ENCODE measurements around the gene PTCD2.

Gene PTCD2

GRCh38 chr5:72324189-72324825, 4.1 kb downstream of the PTCD2 start:
- in situ Hi-C loops (cut with HindIII; ENCODE audit: low pct_ligation_motif_present, low sequenced_read_pairs), result no loop called here
- no peak for DNase-seq
- Histone ChIP-seq H3K4me3 (ENCODE audit: low read depth, low read length) (no peak overlapping the region), H3K27me3 (replicated peaks) (no peaks in the 10 kb centered on the region), H3K27ac (no peak overlapping the region), H3K36me3 (replicated peaks) (peaks cover 15% of the 10 kb centered on the region)
- TF ChIP-seq, protein P1, sequence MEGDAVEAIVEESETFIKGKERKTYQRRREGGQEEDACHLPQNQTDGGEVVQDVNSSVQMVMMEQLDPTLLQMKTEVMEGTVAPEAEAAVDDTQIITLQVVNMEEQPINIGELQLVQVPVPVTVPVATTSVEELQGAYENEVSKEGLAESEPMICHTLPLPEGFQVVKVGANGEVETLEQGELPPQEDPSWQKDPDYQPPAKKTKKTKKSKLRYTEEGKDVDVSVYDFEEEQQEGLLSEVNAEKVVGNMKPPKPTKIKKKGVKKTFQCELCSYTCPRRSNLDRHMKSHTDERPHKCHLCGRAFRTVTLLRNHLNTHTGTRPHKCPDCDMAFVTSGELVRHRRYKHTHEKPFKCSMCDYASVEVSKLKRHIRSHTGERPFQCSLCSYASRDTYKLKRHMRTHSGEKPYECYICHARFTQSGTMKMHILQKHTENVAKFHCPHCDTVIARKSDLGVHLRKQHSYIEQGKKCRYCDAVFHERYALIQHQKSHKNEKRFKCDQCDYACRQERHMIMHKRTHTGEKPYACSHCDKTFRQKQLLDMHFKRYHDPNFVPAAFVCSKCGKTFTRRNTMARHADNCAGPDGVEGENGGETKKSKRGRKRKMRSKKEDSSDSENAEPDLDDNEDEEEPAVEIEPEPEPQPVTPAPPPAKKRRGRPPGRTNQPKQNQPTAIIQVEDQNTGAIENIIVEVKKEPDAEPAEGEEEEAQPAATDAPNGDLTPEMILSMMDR (IDR thresholded peaks at IDR 0.05; ENCODE audit: low read depth, low read length, missing control alignments), result no peak

GRCh38 chr5:72325566-72326305, 5.6 kb downstream of the PTCD2 start:
- no peak for DNase-seq
- in situ Hi-C loops (cut with HindIII; ENCODE audit: low pct_ligation_motif_present, low sequenced_read_pairs), result no loop called here
- Histone ChIP-seq H3K27me3 (replicated peaks) (no peaks in the 10 kb centered on the region), H3K36me3 (replicated peaks) (peaks cover 15% of the 10 kb centered on the region), H3K27ac (no peak overlapping the region), H3K4me3 (ENCODE audit: low read depth, low read length) (no peak overlapping the region)
- TF ChIP-seq, protein P1 (IDR thresholded peaks at IDR 0.05; ENCODE audit: low read depth, low read length, missing control alignments), result no peak

- in situ Hi-C loops (cut with HindIII; ENCODE audit: low pct_ligation_motif_present, low sequenced_read_pairs), result no loop called here
- no peak for DNase-seq
- Histone ChIP-seq H3K27ac (no peak overlapping the region), H3K36me3 (replicated peaks) (peaks cover 18% of the 10 kb centered on the region), H3K4me3 (ENCODE audit: low read depth, low read length) (no peak overlapping the region), H3K27me3 (replicated peaks) (no peaks in the 10 kb centered on the region)
- TF ChIP-seq, protein P1 (IDR thresholded peaks at IDR 0.05; ENCODE audit: low read depth, low read length, missing control alignments), result no peak
These were observed 6.1 kb downstream of the PTCD2 start for GRCh38 chr5:72326306-72326649.

- no peaks in the 10 kb centered on the region for H3K27me3 ChIP-seq (replicated peaks)
- no peak overlapping the region for H3K27ac ChIP-seq
- no peak for DNase-seq
- no peak overlapping the region for H3K4me3 ChIP-seq (ENCODE audit: low read depth, low read length)
- in situ Hi-C loops (cut with HindIII; ENCODE audit: low pct_ligation_motif_present, low sequenced_read_pairs), result no loop called here
- peaks cover 21% of the 10 kb centered on the region for H3K36me3 ChIP-seq (replicated peaks)
- TF ChIP-seq, protein P1 (IDR thresholded peaks at IDR 0.05; ENCODE audit: low read depth, low read length, missing control alignments), result no peak
These were observed 8.0 kb downstream of the PTCD2 start for GRCh38 chr5:72328172-72328571.

DNA sequence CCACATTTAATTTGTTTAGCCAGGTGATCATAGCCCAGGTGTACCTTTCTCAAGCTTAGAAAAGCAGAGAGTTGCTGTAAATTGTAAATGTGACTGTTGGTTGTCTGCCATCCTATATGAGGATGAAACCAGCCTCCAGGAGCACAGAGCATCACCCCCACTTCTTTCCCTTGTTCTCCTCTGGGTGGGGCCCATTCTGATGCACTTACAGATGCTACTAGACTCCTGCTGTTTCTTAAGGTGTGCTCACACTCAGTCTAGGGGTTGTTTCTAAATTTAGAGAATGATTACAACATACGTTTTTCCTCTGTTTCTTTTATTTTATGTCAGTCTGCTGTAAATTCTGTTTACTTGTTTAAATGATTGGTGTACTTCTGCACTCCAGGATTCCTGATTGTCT, 10.5 kb downstream of the PTCD2 start:
- Histone ChIP-seq H3K27me3 (replicated peaks) (no peaks in the 10 kb centered on the region), H3K4me3 (ENCODE audit: low read depth, low read length) (no peak overlapping the region), H3K36me3 (replicated peaks) (peaks cover 20% of the 10 kb centered on the region), H3K27ac (no peak overlapping the region)
- TF ChIP-seq, protein P1 (IDR thresholded peaks at IDR 0.05; ENCODE audit: low read depth, low read length, missing control alignments), result no peak
- no peak for DNase-seq
- in situ Hi-C loops (cut with HindIII; ENCODE audit: low pct_ligation_motif_present, low sequenced_read_pairs), result no loop called here
